GM12878 (cell line): ENCODE measurements around the gene IQGAP3.

Experiments used
- MEF2A ChIP-seq: IDR thresholded peaks from 2 replicates; pipeline ENCODE4 v1.6.1; 2011; ENCODE audit warnings: low read depth, mild to moderate bottlenecking, low read length, moderate library complexity; ENCODE audit not compliant: insufficient read depth
- USF2 ChIP-seq: IDR thresholded peaks from 2 replicates; pipeline ENCODE4 v1.6.1; 2011; ENCODE audit warnings: low read depth, low read length, improper control_type of control experiment, borderline replicate concordance
- TF ChIP-seq, protein P1 (sequence below), 3 experiments: IDR thresholded peaks in 2 of 3; conservative IDR thresholded peaks in 1 of 3; 2 replicates each; pipeline ENCODE4 v1.5.1; 2011; ENCODE audit warnings: low read depth in 3 of 3, low read length in 3 of 3, mild to moderate bottlenecking in 3 of 3, control low read depth in 2 of 3, moderate library complexity in 2 of 3, inconsistent platforms in 1 of 3, mixed read lengths in 1 of 3; ENCODE audit not compliant: control insufficient read depth in 2 of 3, insufficient read depth in 1 of 3; ENCODE audit errors: extremely low read depth in 1 of 3

GRCh38 chr1:156495401-156496140 is 76.8 kb downstream of the IQGAP3 start:
- TF ChIP-seq USF2: no peak
- TF ChIP-seq, protein P1, sequence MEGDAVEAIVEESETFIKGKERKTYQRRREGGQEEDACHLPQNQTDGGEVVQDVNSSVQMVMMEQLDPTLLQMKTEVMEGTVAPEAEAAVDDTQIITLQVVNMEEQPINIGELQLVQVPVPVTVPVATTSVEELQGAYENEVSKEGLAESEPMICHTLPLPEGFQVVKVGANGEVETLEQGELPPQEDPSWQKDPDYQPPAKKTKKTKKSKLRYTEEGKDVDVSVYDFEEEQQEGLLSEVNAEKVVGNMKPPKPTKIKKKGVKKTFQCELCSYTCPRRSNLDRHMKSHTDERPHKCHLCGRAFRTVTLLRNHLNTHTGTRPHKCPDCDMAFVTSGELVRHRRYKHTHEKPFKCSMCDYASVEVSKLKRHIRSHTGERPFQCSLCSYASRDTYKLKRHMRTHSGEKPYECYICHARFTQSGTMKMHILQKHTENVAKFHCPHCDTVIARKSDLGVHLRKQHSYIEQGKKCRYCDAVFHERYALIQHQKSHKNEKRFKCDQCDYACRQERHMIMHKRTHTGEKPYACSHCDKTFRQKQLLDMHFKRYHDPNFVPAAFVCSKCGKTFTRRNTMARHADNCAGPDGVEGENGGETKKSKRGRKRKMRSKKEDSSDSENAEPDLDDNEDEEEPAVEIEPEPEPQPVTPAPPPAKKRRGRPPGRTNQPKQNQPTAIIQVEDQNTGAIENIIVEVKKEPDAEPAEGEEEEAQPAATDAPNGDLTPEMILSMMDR (IDR thresholded peaks at IDR 0.05 in 2 of 3, conservative IDR thresholded peaks at IDR 0.05 in 1 of 3; ENCODE audit: control insufficient read depth in 2 of 3, extremely low read depth in 1 of 3, insufficient read depth in 1 of 3, low read depth in 3 of 3, low read length in 3 of 3): no peak
- no peak for TF ChIP-seq MEF2A
